Measurements from ENCODE around the gene MEGF6.

Gene MEGF6

DNA sequence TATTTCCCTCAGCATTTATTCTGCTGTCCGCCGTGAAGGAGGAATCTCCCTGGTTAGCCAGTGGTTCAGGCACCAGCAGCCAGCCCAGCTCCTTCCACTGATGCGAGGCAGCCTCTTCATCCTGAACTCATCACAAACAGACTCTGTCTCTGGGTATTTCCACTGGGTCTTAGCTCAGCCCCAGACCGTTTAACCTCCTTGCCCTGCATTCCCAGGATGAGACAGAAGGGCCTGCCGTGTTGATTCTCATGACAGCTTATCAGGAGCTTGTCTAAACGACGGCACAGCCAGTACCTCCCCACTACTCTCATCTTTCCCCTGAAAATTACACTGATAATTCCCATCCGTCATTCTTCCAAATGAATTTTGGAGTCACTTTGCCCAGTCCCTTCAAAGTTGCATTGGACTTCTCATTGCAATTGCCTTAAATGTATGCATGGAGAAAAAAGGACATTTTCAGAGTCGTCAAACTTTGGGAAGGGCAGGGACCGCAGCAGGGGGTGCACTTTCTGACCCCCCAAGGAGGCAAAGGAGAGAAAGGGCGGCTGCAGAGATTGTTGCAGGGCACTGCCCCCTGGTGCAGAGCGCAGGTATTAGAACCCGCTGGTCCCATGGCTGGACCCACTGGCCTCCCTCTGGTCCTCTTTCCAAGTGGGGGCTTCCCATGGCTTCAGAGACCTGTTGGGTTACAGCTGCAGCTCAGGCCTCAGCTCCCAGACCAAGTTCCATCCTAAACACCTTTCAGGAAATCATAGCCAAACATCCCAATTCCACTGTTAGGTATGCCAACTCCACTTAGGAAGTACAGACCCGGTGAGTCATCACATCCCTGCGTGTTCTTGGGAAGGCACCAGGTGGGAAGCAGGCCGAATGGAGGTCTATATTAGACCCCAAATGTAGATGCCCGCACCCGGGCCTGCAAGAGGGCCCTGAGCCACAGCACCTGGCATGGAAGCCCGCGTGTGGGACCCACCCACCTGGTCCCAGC, 3.7 kb upstream of the MEGF6 start:
- H3K9me3 ChIP-seq (ENCODE audit: control insufficient read depth, insufficient read depth, low read length) = no peaks in the 10 kb centered on the region
- H3K36me3 ChIP-seq (ENCODE audit: insufficient read depth, low read length) = no peaks in the 10 kb centered on the region
- H3K9ac ChIP-seq (ENCODE audit: low read depth, low read length) = no peak overlapping the region
- peaks cover 23% of the 10 kb centered on the region for H3K4me1 ChIP-seq (ENCODE audit: insufficient read depth, low read length)

DNA sequence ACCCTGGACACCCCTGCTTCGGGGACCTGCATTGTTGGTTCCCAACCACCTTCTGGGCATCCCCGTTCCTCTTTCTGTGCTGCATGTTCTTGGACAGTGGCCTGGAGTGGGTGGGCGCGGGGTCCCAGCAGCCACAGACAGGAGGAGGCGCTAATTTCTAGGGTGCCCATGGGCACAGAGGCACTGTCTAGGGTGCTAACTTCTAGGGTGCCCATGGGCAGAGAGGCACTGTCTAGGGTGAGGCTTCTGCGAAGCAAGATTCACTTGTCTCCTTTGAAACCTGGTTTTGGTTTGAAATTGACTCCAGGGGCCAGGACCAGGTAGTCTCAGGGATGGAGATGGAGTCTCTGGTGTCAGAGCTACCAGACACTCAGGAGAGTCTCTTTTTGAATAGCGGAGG, 815 bp upstream of the MEGF6 start:
- H3K9ac ChIP-seq (ENCODE audit: low read depth, low read length) = peak overlapping the region; percentile 42; the same call in 1 of the 2 replicates
- H3K4me1 ChIP-seq (ENCODE audit: insufficient read depth, low read length) = peaks cover 31% of the 10 kb centered on the region
- H3K9me3 ChIP-seq (ENCODE audit: control insufficient read depth, insufficient read depth, low read length) = no peaks in the 10 kb centered on the region
- no peaks in the 10 kb centered on the region for H3K36me3 ChIP-seq (ENCODE audit: insufficient read depth, low read length)

DNA sequence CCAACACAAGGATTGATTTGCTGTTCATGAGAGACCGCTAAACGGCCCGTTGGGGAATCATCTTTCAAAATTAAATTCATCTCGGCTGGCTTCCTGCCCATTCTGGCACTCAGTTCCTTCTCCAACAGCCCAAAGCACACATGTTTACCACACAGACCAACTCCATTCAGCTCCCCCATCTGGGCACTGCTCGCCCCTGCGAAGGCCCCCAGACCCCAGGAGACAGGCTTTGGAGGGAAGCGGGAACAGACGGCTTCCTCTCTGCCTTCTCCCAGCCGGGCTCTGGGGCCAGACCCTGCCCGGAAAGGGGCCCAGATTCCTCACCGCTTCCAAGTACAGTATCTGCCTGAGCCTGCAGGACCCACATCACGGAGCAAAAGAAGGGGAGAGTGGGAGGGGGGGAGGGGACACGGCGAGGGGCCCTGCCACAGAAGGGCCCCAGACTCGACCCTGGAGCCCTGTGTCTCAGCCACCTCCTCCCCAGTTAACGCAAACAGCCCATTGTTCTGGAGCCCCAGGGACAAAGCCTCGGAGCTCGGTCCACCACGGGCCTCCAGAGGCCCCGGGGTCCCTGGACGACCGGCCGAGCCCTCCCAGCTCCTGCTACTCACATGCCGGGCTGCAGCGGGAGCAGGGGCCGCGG, 660 bp downstream of the MEGF6 start:
- Histone ChIP-seq H3K9ac (ENCODE audit: low read depth, low read length) (peak overlapping the region; percentile 69), H3K4me1 (ENCODE audit: insufficient read depth, low read length) (peaks cover 31% of the 10 kb centered on the region), H3K36me3 (ENCODE audit: insufficient read depth, low read length) (no peaks in the 10 kb centered on the region), H3K9me3 (ENCODE audit: control insufficient read depth, insufficient read depth, low read length) (no peaks in the 10 kb centered on the region)

DNA sequence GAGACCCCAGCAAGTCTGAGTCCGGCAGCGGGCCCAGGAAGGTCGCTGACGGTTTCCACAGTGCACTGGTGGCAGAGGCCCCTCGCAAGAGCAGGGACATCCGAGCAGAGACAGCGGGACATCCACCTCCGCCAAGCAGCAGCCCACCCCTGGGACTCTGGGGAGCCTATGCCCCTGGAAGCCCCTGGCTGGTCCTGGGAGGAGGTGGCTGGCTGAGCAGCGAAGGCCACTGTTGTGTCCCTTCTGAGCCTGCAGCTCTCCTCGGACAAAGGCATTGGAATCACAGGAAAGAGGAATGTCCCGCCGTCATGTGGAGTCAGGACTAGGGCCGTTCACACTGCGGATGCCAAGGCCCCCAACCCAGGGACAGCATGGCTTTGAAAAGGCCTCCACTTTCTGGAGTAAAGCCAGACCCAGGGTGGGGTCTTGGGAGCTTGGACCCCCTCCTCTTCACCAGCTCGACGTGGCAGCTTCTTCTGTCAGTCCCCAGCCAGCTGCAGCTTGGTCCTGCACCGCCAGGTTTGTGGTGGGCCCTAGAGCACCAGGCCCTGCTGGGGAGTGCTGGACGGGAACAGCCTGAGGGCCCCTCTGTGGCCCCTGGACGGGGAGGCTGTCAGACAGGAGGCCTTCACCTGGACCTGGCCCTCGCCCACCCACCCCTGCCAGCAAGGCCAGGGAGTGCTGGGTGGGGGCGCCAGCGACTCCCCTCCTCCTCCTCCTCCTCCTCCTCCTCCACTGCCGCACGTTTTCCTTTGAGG, 1.4 kb downstream of the MEGF6 start:
- H3K9ac ChIP-seq (ENCODE audit: low read depth, low read length) = peak overlapping the region; percentile 69; the same call in 1 of the 2 replicates
- H3K9me3 ChIP-seq (ENCODE audit: control insufficient read depth, insufficient read depth, low read length) = 0 out of 2 replicates have a peak, but pooled peaks cover 2% of the 10 kb centered on the region
- no peaks in the 10 kb centered on the region for H3K36me3 ChIP-seq (ENCODE audit: insufficient read depth, low read length)
- peaks cover 30% of the 10 kb centered on the region for H3K4me1 ChIP-seq (ENCODE audit: insufficient read depth, low read length)

DNA sequence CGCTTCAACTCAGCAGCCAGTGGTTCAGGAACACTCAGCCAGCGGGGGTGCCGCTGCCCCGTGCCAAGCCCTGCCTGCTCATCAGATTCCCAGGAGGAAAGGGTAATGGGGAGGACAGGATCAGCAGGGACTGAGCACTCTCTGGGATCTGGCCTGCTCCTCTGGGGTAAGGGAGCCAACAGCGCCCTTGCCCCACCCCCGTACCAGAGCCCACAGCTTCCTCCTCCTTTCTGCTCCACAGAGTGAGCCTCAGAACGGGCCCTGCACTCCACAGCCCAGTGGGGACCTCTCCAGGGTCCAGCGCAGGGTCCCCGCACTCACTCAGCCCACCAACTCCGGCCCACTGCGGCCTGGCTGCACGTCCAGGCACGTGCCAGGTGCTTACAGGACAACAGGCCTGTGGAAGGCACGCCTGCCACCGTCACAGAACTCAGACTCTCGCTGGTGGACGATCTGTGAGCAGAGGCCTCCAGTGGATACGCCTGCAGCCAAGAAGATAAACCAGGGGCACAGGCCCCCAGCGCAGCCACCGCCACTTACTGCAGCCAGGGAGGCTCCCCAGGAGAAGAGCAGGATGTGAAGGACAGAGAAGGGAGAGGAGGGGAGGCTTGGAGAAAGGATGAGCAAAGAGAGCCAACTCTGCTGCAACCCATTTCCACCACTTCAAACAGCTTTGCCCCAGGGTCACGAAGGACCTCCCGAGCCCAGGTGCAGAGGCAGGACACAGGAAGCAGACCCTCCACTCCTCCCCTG, 2.1 kb downstream of the MEGF6 start:
- no peaks in the 10 kb centered on the region for H3K36me3 ChIP-seq (ENCODE audit: insufficient read depth, low read length)
- no peak overlapping the region for H3K9ac ChIP-seq (ENCODE audit: low read depth, low read length)
- peaks cover 2% of the 10 kb centered on the region; the same call in 1 of the 2 replicates for H3K9me3 ChIP-seq (ENCODE audit: control insufficient read depth, insufficient read depth, low read length)
- H3K4me1 ChIP-seq (ENCODE audit: insufficient read depth, low read length) = peaks cover 22% of the 10 kb centered on the region

DNA sequence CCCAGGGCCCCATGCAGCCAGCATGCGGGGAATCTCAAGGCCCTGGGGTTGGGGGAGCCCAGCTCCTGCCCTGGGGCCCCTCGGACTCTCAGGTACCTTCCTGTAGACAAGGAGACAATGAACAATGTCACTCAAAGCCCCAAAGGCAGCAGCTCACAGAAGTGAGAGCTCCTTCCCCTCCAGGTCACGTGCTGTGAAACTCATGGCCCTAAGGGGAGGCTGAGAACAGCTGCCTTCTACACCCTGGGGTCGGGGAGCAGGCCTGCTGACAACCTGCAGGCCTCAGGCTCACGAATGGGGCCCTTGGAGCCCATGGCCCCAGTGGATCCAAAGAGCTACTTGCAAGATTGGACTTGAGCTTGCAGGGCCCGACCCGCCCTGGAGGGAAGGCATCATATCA, 3.2 kb downstream of the MEGF6 start:
- peaks cover 21% of the 10 kb centered on the region for H3K4me1 ChIP-seq (ENCODE audit: insufficient read depth, low read length)
- peaks cover 2% of the 10 kb centered on the region; the same call in 1 of the 2 replicates for H3K9me3 ChIP-seq (ENCODE audit: control insufficient read depth, insufficient read depth, low read length)
- H3K9ac ChIP-seq (ENCODE audit: low read depth, low read length) = no peak overlapping the region
- no peaks in the 10 kb centered on the region for H3K36me3 ChIP-seq (ENCODE audit: insufficient read depth, low read length)

DNA sequence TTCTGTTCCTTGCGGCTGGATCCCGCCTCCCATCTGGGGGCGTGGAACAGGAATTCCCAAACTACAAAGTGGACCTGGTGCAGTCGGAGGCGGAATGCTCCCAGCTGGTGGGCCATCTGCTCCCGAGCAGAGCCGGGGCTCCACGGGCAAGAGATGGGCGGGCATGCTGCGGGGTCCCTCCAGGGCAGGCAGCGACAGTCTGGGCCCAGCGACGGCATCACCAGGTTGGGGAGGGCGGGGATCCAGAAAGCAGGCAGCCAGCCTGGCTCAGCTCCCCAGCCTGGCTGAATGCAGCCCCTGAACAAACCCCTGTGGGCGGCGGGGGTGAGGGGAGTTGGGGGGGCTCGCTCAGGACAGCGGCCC, 3.6 kb downstream of the MEGF6 start:
- no peaks in the 10 kb centered on the region for H3K36me3 ChIP-seq (ENCODE audit: insufficient read depth, low read length)
- H3K9me3 ChIP-seq (ENCODE audit: control insufficient read depth, insufficient read depth, low read length) = peaks cover 2% of the 10 kb centered on the region; the same call in 1 of the 2 replicates
- H3K4me1 ChIP-seq (ENCODE audit: insufficient read depth, low read length) = peaks cover 21% of the 10 kb centered on the region
- no peak overlapping the region for H3K9ac ChIP-seq (ENCODE audit: low read depth, low read length)

DNA sequence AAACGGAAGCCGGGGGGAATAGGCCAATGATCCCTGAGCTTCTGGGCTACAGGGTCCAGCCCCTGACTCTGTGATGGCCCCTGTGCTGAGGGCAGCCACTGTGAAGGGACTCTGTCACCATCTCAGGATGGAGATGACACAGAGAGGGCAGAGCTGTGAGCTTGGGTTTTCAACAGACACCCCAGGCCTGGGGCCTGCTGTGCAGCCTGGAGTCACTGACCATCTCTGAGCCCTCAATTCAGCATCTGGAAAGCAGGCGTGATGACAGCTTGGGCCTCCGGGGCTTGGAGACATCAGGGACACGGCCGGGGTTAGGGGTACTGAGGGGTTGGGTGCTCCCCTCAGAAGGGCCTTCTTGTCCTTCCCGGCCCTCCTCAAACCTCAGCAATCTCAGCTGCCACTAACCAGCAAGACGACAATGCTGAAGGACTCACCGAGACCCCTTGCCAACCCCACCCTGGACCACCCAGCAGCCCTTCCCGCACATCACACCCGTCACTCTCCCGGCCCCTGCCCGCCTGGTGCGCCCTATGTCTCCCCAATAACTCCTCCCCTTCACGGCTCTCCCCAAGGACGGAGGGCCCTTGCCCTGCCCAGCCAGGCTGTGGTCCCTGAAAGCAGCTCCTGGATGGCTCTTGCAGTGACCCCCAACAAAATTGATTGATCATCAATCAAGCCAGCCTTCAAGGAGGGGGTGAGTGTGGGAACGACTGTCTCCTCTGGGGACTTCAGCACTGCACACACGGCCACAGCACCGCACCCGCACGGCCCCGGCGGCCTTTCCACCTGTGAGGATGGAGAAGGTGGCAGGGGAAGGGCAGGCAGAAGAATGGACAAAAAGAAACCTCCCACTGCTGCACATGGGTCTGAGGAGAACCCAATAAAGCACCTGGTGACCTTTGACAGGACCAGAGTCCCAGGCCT, 4.3 kb downstream of the MEGF6 start:
- Histone ChIP-seq H3K9ac (ENCODE audit: low read depth, low read length) (no peak overlapping the region), H3K9me3 (ENCODE audit: control insufficient read depth, insufficient read depth, low read length) (peaks cover 2% of the 10 kb centered on the region; the same call in 1 of the 2 replicates), H3K36me3 (ENCODE audit: insufficient read depth, low read length) (no peaks in the 10 kb centered on the region), H3K4me1 (ENCODE audit: insufficient read depth, low read length) (peaks cover 15% of the 10 kb centered on the region)

DNA sequence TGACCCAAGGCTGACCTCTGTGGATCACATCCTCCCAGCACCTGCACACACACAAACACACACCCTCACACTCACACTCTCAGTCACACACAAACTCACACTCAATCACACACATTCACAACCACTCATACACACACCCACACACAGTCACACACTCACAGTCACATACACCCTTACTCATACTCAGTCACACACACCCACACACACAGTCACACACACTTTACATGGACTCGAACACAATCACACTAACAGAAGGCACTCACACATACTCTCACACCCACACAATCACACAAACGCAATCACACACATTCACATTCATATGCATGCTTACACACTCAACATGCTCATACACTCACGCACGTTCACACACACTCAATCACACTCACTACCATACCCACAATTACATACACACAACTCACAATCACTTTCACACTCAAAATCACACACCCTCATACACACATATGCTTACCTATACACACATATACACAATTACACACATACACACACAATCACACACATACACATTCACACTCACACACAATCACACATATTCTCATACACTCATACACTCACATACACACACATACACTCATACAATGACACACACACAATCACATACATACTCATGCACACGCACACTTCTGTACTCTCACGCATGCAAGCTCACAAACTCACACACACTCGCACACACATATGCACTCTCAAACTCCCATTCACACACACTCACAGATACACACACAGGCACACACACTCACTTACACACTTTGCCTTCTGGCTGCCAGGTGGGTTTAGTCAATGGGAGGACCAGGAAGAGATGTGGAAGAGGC, 6.1 kb downstream of the MEGF6 start:
- H3K36me3 ChIP-seq (ENCODE audit: insufficient read depth, low read length) = peaks cover 4% of the 10 kb centered on the region; the same call in 1 of the 2 replicates
- H3K9me3 ChIP-seq (ENCODE audit: control insufficient read depth, insufficient read depth, low read length) = peaks cover 2% of the 10 kb centered on the region; the same call in 1 of the 2 replicates
- peaks cover 13% of the 10 kb centered on the region for H3K4me1 ChIP-seq (ENCODE audit: insufficient read depth, low read length)
- H3K9ac ChIP-seq (ENCODE audit: low read depth, low read length) = no peak overlapping the region

DNA sequence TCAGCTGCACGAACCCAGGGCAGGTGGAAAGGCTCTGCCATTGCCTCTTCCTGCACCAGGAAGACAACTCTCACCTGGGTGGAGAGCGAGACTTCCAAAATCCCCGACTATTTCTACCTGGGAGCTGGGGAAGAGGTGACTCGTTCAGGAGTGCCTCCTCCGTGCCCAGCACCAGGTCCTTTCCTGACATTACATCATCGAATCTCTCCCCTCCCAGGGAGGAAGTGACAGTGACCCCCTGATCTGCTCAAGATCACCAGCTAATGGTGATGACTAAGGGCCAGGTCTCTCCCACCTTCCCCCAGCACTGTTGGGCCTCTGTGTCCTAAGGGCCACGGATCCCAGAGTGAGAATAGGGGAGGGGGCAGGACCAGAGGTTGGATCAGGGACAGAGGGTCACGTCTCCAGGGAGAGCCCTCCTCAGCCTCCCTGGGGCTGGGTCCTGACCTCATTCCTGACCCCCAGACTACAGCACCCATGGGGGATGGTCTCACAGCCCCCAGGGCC, 6.8 kb downstream of the MEGF6 start:
- H3K36me3 ChIP-seq (ENCODE audit: insufficient read depth, low read length) = peaks cover 4% of the 10 kb centered on the region; the same call in 1 of the 2 replicates
- no peak overlapping the region for H3K9ac ChIP-seq (ENCODE audit: low read depth, low read length)
- H3K4me1 ChIP-seq (ENCODE audit: insufficient read depth, low read length) = peaks cover 8% of the 10 kb centered on the region; the same call in 1 of the 2 replicates

DNA sequence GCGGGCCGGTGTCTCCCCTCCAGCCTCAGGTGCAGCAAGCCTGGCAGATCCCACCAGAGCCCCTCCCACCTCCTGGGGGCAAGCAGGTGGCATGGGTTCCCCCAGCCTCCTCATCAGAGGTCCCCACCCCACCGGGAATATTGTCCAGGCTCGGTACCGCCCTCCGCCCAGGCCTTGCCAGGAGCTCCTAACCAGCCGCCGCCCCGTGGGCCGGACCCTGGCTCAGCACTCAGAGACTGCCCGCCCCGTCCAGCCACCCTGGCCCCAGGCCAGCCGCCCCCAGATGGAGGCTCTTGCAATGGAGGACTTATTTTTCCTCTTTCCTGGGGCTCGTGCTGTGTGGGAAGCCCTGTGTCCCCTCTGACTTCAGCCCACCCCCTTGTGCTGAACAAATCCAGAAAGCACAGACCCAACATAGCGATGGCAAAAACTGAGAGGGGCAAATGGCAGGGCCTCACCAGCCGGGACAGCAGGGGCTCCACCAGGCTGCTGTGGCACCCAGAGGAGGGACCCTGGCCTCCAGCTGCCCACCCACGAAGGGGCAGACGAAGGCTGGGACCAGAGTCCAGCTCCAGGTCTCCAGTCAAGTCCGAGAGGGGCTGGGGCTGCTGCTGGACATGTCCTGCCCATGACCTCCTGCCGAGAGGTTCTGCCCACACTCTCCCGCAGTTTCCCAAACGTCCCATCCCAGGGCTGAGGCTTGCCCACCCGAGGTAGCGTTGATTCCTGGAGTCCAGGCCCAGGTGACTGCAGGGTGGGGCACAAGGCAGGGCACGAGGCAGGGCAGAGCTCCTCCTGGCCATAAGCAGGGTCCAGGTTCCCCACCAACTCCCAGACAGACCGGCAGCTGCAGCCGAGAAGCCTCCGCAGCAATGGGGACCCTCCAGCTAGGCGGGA, 7.5 kb downstream of the MEGF6 start:
- peaks cover 4% of the 10 kb centered on the region; the same call in 1 of the 2 replicates for H3K36me3 ChIP-seq (ENCODE audit: insufficient read depth, low read length)
- H3K4me1 ChIP-seq (ENCODE audit: insufficient read depth, low read length) = peaks cover 1% of the 10 kb centered on the region; the same call in 1 of the 2 replicates
- peaks cover 2% of the 10 kb centered on the region; the same call in 1 of the 2 replicates for H3K9me3 ChIP-seq (ENCODE audit: control insufficient read depth, insufficient read depth, low read length)
- no peak overlapping the region for H3K9ac ChIP-seq (ENCODE audit: low read depth, low read length)

More for the DNA sequence above, 6.8 kb downstream of the MEGF6 start:
- peaks cover 2% of the 10 kb centered on the region; the same call in 1 of the 2 replicates for H3K9me3 ChIP-seq (ENCODE audit: control insufficient read depth, insufficient read depth, low read length)
